ENCODE data around the gene RBM28. TPM values are rescaled to one million over a fixed set of nuclear protein-coding genes. Genes with fewer than 3 reads are reported as not detected.

RBM28 gene
- total RNA-seq, 1 experiment from 2014 or later = 54.1 TPM

DNA sequence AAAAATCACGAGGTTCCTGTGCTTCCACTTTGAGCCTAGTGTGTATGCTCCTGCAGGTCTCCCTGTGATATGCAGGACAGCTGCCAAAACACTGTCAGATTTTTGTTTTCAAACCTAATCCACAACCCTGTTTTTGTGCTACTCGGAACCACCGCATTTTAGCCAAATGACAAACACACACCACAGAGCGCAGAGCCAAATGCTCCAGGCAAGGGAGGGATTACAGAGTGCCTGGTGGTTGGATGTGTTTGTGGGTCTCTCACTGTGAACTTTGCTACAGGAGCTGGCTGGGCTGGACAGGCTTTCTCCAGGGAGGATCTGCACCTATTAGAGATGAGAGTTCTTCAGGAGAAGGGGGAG is 5.7 kb upstream of the RBM28 start:
- H3K9me3 ChIP-seq (ENCODE audit: control insufficient read depth, insufficient read depth, low read depth, low read length) = no peaks in the 10 kb centered on the region
- no peak for DNase-seq (ENCODE audit: low read depth, low spot score)
- H3K36me3 ChIP-seq (ENCODE audit: control insufficient read depth, insufficient read depth, low read length) = no peaks in the 10 kb centered on the region
- ChIA-PET POLR2A (no interaction called here), CTCF (interaction anchor here (1.2 to 3.6 kb wide), 2 partner anchors 37 to 77 kb away, joined by 4 to 66 read pairs; no protein-coding TSS in a partner anchor)
- BruUV-seq (replicated peaks) = no TSS peak
- TF ChIP-seq SIN3A (IDR thresholded peaks at IDR 0.05; ENCODE audit: borderline replicate concordance, insufficient read depth, low read depth, low read length) (no peak), TCF7L2 (IDR thresholded peaks at IDR 0.05; ENCODE audit: low read depth, low read length) (no peak)
- H3K27me3 ChIP-seq (ENCODE audit: control insufficient read depth, insufficient read depth, low read length) = no peaks in the 10 kb centered on the region
- intact Hi-C loops (cut with micrococcal nuclease; ENCODE audit: unreplicated experiment) (no loop called here), in situ Hi-C loops (cut with HindIII; ENCODE audit: low pct_unique_long_range_greater_than_20kb, low sequenced_read_pairs) (no loop called here)
- H3K4me3 ChIP-seq (ENCODE audit: low read depth in 2 of 2, low read length in 2 of 2) = no peak overlapping the region
- no peak overlapping the region for H3K27ac ChIP-seq (ENCODE audit: low read length)
- no peaks in the 10 kb centered on the region for H3K4me1 ChIP-seq (ENCODE audit: control insufficient read depth, insufficient read depth, low read length)
- ATAC-seq = no peak; the same call in 1 of the 2 replicates

DNA sequence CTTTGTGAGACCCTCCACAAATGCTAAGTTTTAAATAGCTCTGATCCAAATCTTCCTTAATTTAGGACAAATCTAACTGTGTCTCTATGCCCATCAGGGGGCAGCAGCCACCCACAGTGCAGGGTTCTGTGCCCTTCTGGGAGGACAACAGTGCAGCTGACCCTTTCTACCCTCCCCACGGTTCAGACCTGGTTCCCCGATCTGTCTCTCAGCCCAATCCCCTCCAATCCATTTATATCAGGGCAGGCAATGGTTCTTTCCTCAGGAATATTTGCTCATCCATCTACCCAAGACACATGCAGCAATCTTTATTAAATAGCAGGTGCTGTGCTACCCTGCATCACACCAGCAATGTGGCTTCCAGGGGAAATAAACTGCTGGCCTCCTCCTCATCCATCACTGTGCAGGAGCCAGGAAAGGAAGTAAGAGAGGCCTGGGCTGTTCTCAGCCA is 4.0 kb upstream of the RBM28 start:
- no peaks in the 10 kb centered on the region for H3K27me3 ChIP-seq (ENCODE audit: control insufficient read depth, insufficient read depth, low read length)
- POLR2A ChIA-PET = no interaction called here
- no peak overlapping the region for H3K4me3 ChIP-seq (ENCODE audit: low read depth in 2 of 2, low read length in 2 of 2)
- H3K27ac ChIP-seq (ENCODE audit: low read length) = no peak overlapping the region
- no TSS peak for BruUV-seq (replicated peaks)
- H3K9me3 ChIP-seq (ENCODE audit: control insufficient read depth, insufficient read depth, low read depth, low read length) = no peaks in the 10 kb centered on the region
- in situ Hi-C loops (cut with HindIII; ENCODE audit: low pct_unique_long_range_greater_than_20kb, low sequenced_read_pairs) = no loop called here
- H3K4me1 ChIP-seq (ENCODE audit: control insufficient read depth, insufficient read depth, low read length) = peaks cover 3% of the 10 kb centered on the region; the same call in 1 of the 2 replicates
- DNase-seq (ENCODE audit: low read depth, low spot score) = no peak
- intact Hi-C loops (cut with micrococcal nuclease; ENCODE audit: unreplicated experiment) = loop anchor here (1.0 kb wide), 2 partner anchors 40 to 78 kb away; no protein-coding TSS in a partner anchor
- TF ChIP-seq, protein P1, sequence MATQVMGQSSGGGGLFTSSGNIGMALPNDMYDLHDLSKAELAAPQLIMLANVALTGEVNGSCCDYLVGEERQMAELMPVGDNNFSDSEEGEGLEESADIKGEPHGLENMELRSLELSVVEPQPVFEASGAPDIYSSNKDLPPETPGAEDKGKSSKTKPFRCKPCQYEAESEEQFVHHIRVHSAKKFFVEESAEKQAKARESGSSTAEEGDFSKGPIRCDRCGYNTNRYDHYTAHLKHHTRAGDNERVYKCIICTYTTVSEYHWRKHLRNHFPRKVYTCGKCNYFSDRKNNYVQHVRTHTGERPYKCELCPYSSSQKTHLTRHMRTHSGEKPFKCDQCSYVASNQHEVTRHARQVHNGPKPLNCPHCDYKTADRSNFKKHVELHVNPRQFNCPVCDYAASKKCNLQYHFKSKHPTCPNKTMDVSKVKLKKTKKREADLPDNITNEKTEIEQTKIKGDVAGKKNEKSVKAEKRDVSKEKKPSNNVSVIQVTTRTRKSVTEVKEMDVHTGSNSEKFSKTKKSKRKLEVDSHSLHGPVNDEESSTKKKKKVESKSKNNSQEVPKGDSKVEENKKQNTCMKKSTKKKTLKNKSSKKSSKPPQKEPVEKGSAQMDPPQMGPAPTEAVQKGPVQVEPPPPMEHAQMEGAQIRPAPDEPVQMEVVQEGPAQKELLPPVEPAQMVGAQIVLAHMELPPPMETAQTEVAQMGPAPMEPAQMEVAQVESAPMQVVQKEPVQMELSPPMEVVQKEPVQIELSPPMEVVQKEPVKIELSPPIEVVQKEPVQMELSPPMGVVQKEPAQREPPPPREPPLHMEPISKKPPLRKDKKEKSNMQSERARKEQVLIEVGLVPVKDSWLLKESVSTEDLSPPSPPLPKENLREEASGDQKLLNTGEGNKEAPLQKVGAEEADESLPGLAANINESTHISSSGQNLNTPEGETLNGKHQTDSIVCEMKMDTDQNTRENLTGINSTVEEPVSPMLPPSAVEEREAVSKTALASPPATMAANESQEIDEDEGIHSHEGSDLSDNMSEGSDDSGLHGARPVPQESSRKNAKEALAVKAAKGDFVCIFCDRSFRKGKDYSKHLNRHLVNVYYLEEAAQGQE (IDR thresholded peaks at IDR 0.05; ENCODE audit: insufficient read depth in 1 of 2, low read depth in 2 of 2, low read length in 1 of 2) = no peak
- TF ChIP-seq SIN3A (IDR thresholded peaks at IDR 0.05; ENCODE audit: borderline replicate concordance, insufficient read depth, low read depth, low read length) (no peak), POLR2AphosphoS5 (IDR thresholded peaks at IDR 0.05; ENCODE audit: low read depth, low read length) (no peak), TCF7L2 (IDR thresholded peaks at IDR 0.05; ENCODE audit: low read depth, low read length) (no peak)
- TF ChIP-seq, protein P2, sequence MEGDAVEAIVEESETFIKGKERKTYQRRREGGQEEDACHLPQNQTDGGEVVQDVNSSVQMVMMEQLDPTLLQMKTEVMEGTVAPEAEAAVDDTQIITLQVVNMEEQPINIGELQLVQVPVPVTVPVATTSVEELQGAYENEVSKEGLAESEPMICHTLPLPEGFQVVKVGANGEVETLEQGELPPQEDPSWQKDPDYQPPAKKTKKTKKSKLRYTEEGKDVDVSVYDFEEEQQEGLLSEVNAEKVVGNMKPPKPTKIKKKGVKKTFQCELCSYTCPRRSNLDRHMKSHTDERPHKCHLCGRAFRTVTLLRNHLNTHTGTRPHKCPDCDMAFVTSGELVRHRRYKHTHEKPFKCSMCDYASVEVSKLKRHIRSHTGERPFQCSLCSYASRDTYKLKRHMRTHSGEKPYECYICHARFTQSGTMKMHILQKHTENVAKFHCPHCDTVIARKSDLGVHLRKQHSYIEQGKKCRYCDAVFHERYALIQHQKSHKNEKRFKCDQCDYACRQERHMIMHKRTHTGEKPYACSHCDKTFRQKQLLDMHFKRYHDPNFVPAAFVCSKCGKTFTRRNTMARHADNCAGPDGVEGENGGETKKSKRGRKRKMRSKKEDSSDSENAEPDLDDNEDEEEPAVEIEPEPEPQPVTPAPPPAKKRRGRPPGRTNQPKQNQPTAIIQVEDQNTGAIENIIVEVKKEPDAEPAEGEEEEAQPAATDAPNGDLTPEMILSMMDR (IDR thresholded peaks at IDR 0.05) = peak; percentile 92
- ATAC-seq = peak; percentile 64
- peaks cover 5% of the 10 kb centered on the region; the same call in 1 of the 2 replicates for H3K36me3 ChIP-seq (ENCODE audit: control insufficient read depth, insufficient read depth, low read length)
- CTCF ChIA-PET = interaction anchor here (0.6 to 3.6 kb wide), 14 partner anchors 10 to 113 kb away, joined by 3 to 66 read pairs (median 4); no protein-coding TSS in a partner anchor

DNA sequence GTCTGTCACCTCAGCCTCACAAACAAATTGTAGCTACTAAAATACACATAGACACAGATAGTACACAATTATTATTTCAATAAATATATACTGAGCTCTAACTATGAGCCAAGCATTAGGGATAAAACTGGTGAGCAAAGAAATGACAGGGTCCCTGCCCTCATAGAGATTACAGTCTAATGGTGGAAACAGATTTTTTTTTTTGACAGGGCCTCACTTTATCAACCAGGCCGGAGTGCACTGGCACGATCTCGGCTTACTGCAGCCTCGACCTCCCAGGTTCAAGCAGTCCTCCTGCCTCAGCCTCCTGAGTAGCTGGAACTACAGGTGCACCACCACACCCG is 695 bp upstream of the RBM28 start:
- Histone ChIP-seq H3K9me3 (ENCODE audit: control insufficient read depth, insufficient read depth, low read depth, low read length) (no peaks in the 10 kb centered on the region), H3K4me3 (ENCODE audit: low read depth in 2 of 2, low read length in 2 of 2) (no peak overlapping the region), H3K36me3 (ENCODE audit: control insufficient read depth, insufficient read depth, low read length) (peaks cover 6% of the 10 kb centered on the region; the same call in 1 of the 2 replicates), H3K27me3 (ENCODE audit: control insufficient read depth, insufficient read depth, low read length) (no peaks in the 10 kb centered on the region), H3K27ac (ENCODE audit: low read length) (peak overlapping the region; percentile 93), H3K4me1 (ENCODE audit: control insufficient read depth, insufficient read depth, low read length) (peaks cover 3% of the 10 kb centered on the region)
- ChIA-PET POLR2A (interaction anchor here (0.7 kb wide), 1 partner anchor 486 kb away, joined by 3 read pairs; no protein-coding TSS in a partner anchor), CTCF (interaction anchor here (1.0 to 2.1 kb wide), 2 partner anchors 43 to 82 kb away, joined by 3 to 10 read pairs; no protein-coding TSS in a partner anchor)
- no peak for ATAC-seq
- in situ Hi-C loops (cut with HindIII; ENCODE audit: low pct_unique_long_range_greater_than_20kb, low sequenced_read_pairs) = no loop called here
- no peak for DNase-seq (ENCODE audit: low read depth, low spot score)
- TF ChIP-seq TCF7L2 (IDR thresholded peaks at IDR 0.05; ENCODE audit: low read depth, low read length) = no peak
- TF ChIP-seq, protein P1 (IDR thresholded peaks at IDR 0.05; ENCODE audit: insufficient read depth in 1 of 2, low read depth in 2 of 2, low read length in 1 of 2) = no peak
- no peak for TF ChIP-seq POLR2AphosphoS5 (IDR thresholded peaks at IDR 0.05; ENCODE audit: low read depth, low read length)
- TF ChIP-seq, protein P2 (IDR thresholded peaks at IDR 0.05) = no peak
- TF ChIP-seq SIN3A (IDR thresholded peaks at IDR 0.05; ENCODE audit: borderline replicate concordance, insufficient read depth, low read depth, low read length) = no peak
- no TSS peak for BruUV-seq (replicated peaks)
- intact Hi-C loops (cut with micrococcal nuclease; ENCODE audit: unreplicated experiment) = no loop called here

All from Panc1 (cell line).